RWPE2 (cell line): ENCODE measurements around the gene ELAVL3.

Experiments
- ATAC-seq: fragments of 200-7000 bp; cut with Tn5 transposase; 3 replicates; pipeline ENCODE4 v1.9.1; 2021; ENCODE audit warnings: low read depth
- DNase-seq: peaks from one replicate; pipeline ENCODE4 v3.0.0-alpha.2; 2020; ENCODE audit warnings: low spot score
- H3K27ac ChIP-seq: fragments of 450-650 bp; 2 replicates; pipeline ENCODE4 v1.5.1; 2017; ENCODE audit warnings: mild to moderate bottlenecking; ENCODE audit not compliant: poor library complexity, severe bottlenecking
- H3K27me3 ChIP-seq: fragments of 250-450 bp; sonication (Bioruptor Pico); 2 replicates; pipeline ENCODE4 v1.5.1; 2021; ENCODE audit warnings: mild to moderate bottlenecking, moderate library complexity; ENCODE audit not compliant: insufficient read depth, poor library complexity, severe bottlenecking
- H3K36me3 ChIP-seq: fragments of 250-450 bp; sonication (Bioruptor Pico); 2 replicates; pipeline ENCODE4 v1.5.1; 2020; ENCODE audit warnings: low read depth, mild to moderate bottlenecking, moderate library complexity
- H3K4me1 ChIP-seq: fragments of 250-450 bp; sonication (Bioruptor Pico); 2 replicates; pipeline ENCODE4 v1.5.1; 2021; ENCODE audit warnings: mild to moderate bottlenecking, moderate library complexity; ENCODE audit not compliant: insufficient read depth, poor library complexity, severe bottlenecking
- H3K4me3 ChIP-seq: fragments of 250-450 bp; sonication (Bioruptor Pico); 2 replicates; pipeline ENCODE4 v1.5.1; 2021; ENCODE audit warnings: mild to moderate bottlenecking, moderate library complexity; ENCODE audit not compliant: severe bottlenecking
- H3K9me3 ChIP-seq: fragments of 250-450 bp; sonication (Bioruptor Pico); 2 replicates; pipeline ENCODE4 v1.5.1; 2021; ENCODE audit warnings: mild to moderate bottlenecking, moderate library complexity; ENCODE audit not compliant: severe bottlenecking
- CTCF ChIP-seq: fragments of 450-650 bp; IDR thresholded peaks from one replicate; pipeline ENCODE4 v1.5.1; 2017; ENCODE audit warnings: mild to moderate bottlenecking, moderate library complexity; ENCODE audit not compliant: poor library complexity, severe bottlenecking

Gene ELAVL3

DNA sequence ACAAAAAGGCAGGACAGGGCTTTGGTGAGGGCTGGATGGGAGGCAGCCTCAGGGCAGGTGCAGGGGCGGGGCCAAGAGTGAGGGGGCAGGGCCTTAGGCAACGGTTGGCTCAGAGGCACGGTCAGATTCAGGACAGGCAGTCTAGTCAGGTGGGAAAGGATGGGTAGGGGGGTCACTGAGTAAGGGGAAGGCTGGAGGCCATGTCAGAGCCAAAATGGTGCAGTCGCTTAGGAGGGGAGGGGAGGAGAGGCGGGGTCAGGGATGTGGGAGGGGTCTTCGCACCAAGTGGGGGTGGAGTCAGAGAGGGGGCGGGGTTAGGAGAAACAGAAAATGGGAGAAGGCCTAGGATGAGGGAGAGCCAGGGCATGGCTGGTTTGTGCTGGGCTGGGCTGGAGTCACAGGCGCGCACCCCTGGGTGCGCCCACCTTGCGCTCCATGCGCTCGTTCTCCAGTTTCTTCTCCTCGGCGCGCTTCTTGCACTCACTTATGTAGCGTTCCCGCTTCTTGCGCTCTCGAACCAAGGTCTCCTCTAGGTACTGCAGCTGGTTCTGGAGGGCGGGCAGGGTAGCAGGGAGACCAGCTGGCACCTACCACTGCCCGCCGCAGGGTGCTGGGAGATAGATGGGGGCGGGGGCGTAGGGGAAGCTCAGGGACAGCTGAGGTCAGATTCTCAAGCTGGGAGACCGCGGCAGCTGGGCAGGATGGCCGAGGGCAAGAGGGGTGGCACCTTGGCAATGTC, 55.0 kb downstream of the ELAVL3 start:
- Histone ChIP-seq H3K27me3 (no peaks in the 10 kb centered on the region), H3K4me1 (peaks cover 4% of the 10 kb centered on the region), H3K9me3 (no peaks in the 10 kb centered on the region), H3K36me3 (no peaks in the 10 kb centered on the region), H3K27ac (no peak overlapping the region), H3K4me3 (no peak overlapping the region)
- TF ChIP-seq CTCF, result no peak
- DNase-seq, result no peak
- no peak for ATAC-seq

DNA sequence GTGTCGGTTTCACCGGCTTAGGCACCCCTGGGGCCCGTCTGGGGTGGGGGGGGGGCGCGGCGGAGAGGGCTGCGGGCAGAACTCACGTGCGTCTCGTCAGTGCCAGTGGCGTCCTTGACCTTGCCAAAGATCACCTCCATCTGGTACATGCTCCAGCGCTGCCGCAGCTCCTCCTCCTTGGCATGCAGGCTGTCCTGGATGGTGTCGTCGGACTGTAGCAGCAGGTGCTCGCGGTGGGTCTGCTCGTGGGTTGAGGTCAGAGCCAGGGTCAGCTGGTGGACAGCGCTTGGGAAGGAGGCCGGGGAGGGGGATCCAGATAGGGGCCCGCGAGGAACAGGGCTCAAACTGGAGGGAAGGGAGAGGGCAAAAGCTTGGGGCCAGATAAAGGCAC, 57.1 kb downstream of the ELAVL3 start:
- no peak for TF ChIP-seq CTCF
- Histone ChIP-seq H3K27ac (no peak overlapping the region), H3K36me3 (no peaks in the 10 kb centered on the region), H3K4me3 (no peak overlapping the region), H3K9me3 (no peaks in the 10 kb centered on the region), H3K27me3 (no peaks in the 10 kb centered on the region), H3K4me1 (peaks cover 4% of the 10 kb centered on the region)
- ATAC-seq (no peak), DNase-seq (no peak)

DNA sequence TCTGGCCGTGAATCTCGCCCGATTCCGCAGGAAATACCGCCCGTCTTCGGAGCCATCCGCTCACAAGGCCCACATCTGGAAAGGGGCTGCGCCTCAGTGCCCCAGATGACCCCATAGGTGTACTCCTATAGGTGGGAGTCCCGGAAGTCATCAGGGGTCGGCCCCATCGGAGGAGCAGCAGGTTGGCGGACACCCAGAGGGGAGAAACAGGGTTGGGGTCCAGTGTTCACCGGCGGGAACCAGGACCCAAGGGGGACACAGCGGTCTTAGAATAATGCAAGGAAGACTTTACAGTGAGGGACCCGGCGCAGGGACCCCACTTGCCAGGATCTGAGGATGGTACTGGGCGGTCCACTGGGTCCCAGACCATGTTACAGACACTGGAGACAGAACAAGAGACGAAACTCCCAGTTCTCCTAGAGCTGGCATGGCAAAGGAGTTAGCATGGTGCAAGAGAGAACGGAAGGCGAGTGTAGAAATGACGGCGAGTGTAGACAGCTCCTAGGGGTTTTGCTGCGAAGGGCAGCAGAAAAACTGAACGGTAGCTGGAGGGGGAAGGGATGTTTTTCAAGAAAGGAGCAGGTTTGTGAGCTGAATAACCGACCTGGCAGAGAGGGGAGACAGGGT, 57.6 kb downstream of the ELAVL3 start:
- Histone ChIP-seq H3K27ac (no peak overlapping the region), H3K4me3 (no peak overlapping the region), H3K36me3 (no peaks in the 10 kb centered on the region), H3K4me1 (peaks cover 4% of the 10 kb centered on the region), H3K27me3 (no peaks in the 10 kb centered on the region), H3K9me3 (no peaks in the 10 kb centered on the region)
- DNase-seq (no peak), ATAC-seq (no peak)
- TF ChIP-seq CTCF, result no peak

GRCh38 chr19:11422163-11423065, 58.4 kb downstream of the ELAVL3 start:
- H3K27me3 ChIP-seq, result no peaks in the 10 kb centered on the region
- H3K4me3 ChIP-seq, result peak overlapping the region; percentile 21
- ATAC-seq, result peak; percentile 81
- no peak overlapping the region for H3K27ac ChIP-seq
- DNase-seq, result peak; percentile 95
- TF ChIP-seq CTCF, result no peak
- H3K36me3 ChIP-seq, result no peaks in the 10 kb centered on the region
- no peaks in the 10 kb centered on the region for H3K9me3 ChIP-seq
- peaks cover 4% of the 10 kb centered on the region for H3K4me1 ChIP-seq
